8988T (cell line): ENCODE data around the gene IL37.
"Not testable (repeated sequence)": the region's sequence is repeated elsewhere in the genome, so short reads cannot be mapped to it uniquely, and the experiment has no call there.

Source experiments
- DNase-seq: peaks from one replicate; pipeline ENCODE4 v3.0.0; 2011

The IL37 gene

GRCh38 chr2:112891385-112891831, 19.6 kb upstream of the IL37 start:
- DNase-seq, result no peak

DNA sequence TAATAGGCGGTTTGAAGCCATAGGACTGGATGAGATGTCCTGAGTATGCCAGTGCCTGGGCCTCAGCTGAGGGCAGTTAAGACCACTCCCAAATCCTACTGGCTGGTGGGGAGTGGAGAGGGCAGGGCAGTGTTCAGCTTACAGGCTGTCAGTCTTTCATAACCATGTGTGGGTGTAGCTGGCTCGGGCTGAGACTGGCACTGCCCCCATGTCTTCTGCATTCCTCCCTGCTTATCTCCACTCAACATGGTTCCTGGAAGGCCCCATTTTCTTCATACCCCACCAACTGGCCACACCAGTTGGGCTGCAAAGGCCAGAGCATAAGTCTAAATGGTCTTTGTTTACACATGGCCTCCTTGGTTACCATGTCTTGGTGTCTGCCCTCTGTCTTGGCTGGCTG, 17.2 kb upstream of the IL37 start:
- no peak for DNase-seq

- no peak for DNase-seq
Observed at GRCh38 chr2:112896909-112897623, 13.9 kb upstream of the IL37 start.

- no peak for DNase-seq
Observed at GRCh38 chr2:112897624-112897978, 13.4 kb upstream of the IL37 start.

GRCh38 chr2:112901431-112902065, 9.4 kb upstream of the IL37 start:
- not testable (repeated sequence) for DNase-seq

DNA sequence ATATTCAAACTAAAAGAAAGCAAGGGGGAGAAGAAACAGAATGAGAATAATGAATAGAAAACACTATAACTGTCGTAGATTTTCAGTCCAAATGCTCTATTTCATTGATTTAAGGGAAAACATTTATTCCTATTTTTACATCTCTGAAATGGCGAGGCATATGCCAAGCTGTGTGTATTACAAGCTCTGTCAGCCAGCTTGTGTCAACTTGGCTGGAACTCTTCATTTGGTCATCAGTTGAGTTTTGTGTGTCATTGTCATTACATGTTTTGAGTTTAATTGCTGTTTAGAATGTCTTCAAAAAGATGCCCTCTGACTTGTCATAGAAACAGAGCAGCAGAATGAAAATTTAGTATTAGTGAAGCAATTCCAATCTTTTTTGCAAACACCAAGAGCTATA, 8.1 kb upstream of the IL37 start:
- DNase-seq, result no peak

GRCh38 chr2:112904883-112905282, 6.1 kb upstream of the IL37 start:
- no peak for DNase-seq

DNA sequence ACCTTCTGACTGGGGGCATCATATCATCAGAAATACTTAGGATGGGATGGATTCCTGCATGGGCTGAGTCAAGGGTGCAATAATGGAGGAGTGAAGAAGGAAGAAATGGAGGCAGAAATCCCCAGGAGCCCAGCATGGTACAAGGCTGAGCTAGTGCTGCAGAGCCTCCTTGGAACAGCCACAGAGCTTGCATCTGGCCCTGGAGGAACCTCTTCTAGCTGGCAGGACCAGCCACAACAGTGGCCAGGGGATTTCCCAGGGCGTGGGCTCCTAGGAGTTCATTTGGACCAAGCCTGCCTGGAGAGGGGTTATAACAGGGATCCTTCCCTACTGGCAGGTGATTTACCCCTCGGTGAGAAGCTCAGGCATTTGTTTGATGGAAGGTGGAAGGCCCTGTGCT, 4.7 kb upstream of the IL37 start:
- DNase-seq, result no peak

GRCh38 chr2:112907001-112907949, 3.7 kb upstream of the IL37 start:
- DNase-seq, result no peak

DNA sequence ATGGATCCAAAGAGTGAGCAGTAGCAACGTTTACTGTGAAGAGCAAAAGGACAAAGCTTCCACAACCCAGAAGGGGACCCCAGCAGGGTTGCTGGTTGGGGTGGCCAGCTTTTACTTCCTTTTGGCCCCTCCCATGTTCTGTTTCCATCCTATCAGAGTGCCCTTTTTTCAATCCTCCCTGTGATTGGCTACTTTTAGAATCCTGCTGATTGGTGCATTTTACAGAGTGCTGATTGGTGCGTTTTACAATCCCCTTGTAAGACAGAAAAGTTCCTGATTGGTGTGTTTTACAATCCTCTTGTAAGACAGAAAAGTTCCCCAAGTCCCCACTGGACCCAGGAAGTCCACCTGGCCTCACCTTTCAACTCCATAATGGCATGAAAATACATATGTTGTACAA, 2.4 kb upstream of the IL37 start:
- not testable (repeated sequence) for DNase-seq

GRCh38 chr2:112910219-112910618, 746 bp upstream of the IL37 start:
- no peak for DNase-seq

DNA sequence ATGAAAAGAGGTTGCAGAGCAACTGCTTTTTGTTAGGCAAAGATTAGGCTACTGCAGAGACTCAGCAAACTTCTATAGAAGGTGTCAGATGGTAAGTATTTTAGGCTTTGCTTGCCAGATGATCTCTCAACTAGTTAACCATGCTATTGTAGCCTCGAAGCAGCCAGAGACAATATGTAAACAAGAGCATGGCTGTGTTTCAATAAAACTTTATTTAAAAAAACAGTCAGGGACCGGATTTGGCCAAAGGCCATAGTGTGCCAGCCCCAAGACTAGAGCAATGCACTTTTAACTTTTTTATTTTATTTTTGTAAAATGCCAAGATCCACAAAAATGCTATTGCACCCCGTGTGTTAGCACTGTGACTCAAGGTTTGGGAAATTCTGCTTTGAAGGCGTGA, 1.4 kb downstream of the IL37 start:
- no peak for DNase-seq

DNA sequence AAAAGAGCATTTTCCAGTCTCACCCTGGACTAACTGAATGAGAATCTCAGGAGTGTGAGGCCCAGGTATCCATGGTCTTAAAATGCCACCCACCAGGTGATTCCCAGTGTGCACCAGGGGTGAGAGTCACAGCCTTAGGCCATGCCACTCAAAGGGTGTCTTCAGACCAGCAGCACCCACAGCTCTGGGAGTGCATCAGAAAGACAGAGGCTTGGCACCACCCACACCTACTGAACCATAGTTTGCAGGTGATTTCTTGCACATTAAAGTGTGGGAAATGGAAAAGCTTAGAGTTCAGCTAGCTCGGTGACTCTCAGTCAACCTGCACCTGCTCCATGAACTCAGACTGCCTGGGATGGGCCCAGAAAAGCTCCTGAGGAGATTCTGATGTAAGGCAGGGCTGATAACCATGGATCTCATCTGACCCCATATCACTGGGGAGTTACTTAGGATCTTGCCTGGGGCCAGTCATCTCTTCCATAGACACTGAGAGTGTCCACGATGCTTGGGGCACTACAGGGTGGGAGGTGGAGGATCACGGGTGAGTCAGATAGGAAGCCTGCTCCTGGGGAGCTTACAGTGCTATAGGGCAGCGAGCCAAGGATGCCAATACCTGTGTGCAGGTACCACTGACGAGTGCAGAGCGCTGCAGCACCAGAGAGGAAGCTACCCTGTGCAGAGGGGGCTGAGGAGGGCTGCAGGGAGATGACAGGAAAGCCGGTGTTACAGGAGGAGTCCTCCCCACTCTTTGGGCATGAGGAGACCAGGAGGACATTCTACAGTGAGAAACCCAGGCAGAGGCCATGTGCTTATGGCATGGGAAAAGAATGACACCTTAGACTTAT, 4.6 kb downstream of the IL37 start:
- DNase-seq, result no peak

DNA sequence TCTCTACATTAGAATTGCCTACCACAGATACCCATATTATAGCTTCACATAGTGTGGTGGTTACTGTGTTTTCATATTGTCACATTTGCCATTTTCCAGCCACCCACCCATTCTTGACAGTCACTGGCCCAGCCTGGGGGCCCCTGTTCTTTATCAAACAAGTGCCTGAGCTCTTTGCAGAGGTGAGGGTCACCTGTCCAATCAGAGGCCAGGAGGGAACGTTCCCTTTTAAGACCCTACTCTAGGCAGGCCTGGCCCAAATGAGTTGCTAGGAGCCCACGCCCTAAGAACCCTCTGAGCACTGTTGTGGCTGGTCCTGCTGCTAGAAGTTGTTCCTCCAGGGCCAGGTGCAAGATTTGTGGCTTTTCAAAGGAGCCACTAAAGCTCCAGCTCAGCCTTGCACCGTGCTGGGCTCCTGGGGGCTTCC, 5.2 kb downstream of the IL37 start:
- no peak for DNase-seq

DNA sequence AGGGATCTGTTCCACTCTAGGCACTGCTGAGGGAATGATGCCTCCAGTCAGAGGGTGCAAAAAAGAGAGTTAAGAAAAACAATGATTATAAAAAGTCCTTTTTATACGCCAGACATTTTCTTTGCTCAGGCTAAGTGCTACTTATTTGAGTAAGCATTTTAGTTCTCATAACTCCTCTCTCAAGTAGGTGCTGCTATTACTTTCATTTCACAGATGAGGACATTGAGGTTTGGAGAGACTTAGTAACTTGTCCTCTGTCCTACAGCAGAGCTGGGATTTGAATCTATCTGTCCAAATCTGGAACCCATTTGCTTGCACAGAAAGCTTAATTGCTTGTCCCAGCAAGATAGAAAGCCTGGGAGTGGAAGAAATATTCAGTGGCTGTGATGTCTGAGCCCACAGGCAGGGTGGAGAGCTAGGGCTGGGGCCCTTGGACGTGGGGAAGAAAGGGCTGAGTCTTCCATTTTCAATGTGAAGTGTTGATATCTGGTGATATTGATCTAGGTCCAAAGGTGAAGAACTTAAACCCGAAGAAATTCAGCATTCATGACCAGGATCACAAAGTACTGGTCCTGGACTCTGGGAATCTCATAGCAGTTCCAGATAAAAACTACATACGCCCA, 5.8 kb downstream of the IL37 start:
- DNase-seq, result no peak

DNA sequence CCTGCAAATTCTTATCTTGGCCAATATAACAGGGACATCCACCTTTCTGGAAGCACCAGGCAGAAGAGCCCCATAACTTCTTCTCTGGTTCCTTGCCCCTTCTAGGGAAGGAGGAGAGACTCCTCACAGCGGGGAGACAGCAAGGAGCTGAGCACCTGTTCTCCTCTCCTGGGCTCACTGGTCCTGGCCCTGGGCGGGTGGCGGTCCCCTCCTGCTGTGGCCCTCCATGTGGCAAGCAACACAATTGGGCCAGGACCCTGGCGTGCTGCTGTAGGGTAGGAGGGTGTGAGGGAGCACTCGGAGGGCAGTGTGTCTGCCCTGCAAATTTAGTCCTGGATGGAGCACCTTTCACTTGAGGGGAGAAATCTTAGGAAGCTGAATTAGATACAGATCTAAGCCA, 6.9 kb downstream of the IL37 start:
- DNase-seq, result no peak

DNA sequence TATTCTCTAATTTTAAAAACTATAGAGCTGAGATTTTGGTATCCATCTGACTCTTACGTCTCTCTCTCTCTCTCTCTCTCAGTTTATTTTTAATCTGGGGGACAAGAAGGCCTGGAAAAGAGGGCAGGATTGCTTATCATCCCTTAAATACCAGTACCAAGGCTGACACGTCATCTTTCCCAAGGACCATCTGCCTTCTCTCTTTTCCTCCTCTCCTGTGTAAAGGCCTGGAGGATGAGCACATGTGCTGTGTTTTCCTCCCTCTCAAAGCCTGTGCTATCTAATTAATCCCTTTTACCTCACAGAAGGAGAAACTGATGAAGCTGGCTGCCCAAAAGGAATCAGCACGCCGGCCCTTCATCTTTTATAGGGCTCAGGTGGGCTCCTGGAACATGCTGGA, 7.3 kb downstream of the IL37 start:
- DNase-seq, result no peak

- no peak for DNase-seq
Observed at GRCh38 chr2:112919086-112919485, 8.1 kb downstream of the IL37 start.

- peak; percentile 38 for DNase-seq
Observed at GRCh38 chr2:112920923-112921532, 10.1 kb downstream of the IL37 start.

DNA sequence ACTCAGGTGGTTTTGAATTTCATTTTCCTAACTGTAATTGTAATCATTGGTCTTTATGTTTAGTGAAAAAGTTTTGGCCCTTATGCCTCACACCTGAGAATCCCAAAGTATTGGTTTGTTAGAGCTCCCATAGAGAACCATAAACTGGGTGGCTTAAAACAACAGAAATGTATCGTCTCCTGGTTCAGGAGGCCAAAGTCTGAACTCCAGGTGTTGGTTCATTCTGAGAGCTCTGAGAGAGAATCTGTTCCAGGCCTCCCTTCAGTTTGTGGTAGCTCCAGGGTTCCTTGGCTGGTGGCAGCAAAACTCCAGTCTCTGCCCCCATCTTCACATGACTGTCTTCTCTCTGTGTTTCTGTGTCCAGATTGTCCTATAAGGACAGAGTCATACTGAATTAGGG, 11.0 kb downstream of the IL37 start:
- no peak for DNase-seq

DNA sequence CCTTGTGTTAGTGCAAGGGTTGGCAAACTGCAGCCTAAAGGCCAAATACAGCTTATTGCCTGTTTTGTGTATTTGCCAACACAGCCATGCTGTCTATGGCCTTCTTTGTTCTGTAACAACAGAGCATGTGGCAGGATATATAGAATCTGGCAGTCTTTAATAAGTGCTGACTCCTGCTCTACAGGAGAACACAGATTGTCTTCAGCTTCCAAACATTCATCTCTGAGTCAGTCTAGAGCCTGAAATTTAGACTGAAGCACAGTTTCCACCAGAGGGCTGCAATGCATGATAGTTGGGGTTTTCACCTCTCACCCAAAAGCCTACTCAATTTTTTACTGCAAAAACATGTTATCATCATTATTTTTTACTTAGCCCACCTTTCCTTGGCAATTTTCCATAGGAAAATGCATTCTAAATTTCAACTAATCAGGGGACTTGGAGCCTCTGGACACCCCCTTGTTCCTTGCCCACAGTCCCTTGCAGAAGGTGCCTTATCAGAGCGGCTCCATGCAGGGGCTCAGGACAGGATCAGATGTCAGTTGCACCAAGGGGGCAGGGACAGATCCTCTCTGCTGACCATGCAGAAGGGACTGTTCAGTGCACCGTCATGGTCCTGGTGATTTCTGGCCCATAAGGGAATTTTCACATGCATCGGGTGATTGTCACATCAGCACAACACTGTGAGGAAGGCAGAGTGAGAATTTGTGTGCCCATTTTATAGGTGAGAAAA, 12.4 kb downstream of the IL37 start:
- no peak for DNase-seq
